HG03342 (cell line): Measurements from ENCODE around the gene CD180.

Experiments
- ATAC-seq: cut with Tn5 transposase; IDR thresholded peaks from one replicate; pipeline ENCODE4 v1.9.1; 2021; ENCODE audit warnings: mild to moderate bottlenecking, moderate library complexity; ENCODE audit not compliant: unreplicated experiment

Gene CD180

DNA sequence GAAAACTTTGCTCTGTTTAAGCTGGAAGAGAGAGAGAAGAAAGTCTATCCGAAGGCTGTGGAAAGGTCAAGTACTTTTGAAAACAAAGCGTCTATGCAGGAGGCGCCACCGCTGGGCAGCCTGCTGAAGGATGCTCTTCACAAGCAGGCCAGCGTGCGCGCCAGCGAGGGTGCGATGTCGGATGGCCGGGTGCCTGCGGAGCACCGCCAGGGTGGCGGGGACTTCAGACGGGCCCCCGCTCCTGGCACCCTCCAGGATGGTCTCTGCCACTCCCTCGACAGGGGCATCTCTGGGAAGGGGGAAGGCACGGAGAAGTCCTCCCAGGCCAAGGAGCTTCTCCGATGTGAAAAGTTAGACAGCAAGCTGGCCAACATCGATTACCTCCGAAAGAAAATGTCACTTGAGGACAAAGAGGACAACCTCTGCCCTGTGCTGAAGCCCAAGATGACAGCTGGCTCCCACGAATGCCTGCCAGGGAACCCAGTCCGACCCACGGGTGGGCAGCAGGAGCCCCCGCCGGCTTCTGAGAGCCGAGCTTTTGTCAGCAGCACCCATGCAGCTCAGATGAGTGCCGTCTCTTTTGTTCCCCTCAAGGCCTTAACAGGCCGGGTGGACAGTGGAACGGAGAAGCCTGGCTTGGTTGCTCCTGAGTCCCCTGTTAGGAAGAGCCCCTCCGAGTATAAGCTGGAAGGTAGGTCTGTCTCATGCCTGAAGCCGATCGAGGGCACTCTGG is 32.6 kb downstream of the CD180 start:
- ATAC-seq, result no peak

DNA sequence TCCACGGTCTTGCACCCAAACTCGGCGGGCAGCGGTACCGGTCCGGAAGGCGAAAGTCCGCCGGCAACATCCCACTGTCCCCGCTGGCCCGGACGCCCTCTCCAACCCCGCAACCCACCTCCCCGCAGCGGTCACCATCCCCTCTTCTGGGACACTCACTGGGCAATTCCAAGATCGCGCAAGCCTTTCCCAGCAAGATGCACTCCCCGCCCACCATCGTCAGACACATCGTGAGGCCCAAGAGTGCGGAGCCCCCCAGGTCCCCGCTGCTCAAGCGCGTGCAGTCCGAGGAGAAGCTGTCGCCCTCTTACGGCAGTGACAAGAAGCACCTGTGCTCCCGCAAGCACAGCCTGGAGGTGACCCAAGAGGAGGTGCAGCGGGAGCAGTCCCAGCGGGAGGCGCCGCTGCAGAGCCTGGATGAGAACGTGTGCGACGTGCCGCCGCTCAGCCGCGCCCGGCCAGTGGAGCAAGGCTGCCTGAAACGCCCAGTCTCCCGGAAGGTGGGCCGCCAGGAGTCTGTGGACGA is 33.3 kb downstream of the CD180 start:
- ATAC-seq, result no peak

GRCh38 chr5:67161767-67162166 is 34.8 kb downstream of the CD180 start:
- ATAC-seq, result no peak

DNA sequence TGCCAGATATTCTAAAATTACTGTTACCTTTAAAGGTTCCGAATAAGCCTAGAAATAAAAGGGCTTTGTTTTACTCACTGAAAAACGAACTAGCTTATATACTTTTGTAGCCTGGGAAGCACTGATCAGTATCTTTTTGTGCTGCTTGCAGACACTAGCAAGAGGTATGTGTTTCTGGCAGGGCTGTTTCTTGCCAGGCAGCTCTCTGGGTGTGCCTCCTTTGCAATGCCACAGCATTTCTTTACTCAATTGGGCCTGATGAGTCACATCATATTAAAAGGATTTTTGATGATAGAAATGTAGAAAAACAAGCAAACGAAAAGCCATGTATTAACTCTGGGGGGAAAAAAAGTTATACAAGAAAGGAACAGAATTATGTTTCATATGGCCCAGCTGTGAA is 35.6 kb downstream of the CD180 start:
- no peak for ATAC-seq

DNA sequence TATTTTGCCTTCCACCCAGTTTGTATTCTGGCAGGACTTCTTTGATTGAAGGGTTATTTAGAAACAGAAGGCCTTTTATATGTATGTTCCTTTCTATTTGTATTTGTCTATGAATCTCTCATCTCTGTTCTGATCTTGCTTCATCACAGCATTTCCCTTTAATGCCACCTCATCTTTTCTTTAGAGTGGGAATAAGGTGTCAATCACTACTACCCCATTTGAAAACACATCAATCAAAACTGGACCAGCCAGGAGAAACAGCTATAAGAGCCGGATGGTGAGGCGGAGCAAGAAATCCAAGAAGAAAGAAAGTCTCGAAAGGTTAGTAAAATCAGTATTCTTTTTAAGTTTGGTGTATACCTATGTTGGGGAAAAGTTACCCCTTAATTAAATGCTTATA is 36.3 kb downstream of the CD180 start:
- no peak for ATAC-seq

DNA sequence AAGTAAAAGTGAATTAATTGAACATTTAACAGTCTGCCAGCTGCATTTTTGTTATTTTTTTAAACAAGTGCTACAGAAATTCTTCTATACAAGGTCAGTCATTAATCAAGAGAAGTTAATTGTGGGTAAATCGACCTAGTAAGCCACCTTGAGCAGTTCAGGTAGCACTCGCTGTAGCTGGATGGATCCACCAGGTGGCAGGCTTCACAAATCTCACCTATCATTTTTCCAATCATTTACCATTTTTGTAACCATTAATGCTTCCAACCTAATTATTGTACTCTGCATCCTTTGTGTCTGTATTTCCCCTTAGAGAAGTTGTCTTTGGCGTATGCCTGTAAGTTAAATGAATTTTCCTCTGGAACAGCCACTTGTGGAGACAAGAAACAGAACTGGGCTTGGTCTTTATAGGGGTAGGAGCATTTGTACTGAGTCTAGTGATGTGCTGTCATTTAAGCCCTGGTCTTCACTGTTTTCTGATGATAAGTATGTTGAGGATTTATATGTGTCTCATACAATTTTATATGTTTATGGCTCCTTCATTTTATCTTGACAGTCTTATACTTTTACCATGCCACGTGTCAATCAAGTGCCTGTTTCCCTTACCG is 39.5 kb downstream of the CD180 start:
- peak; percentile 72 for ATAC-seq

DNA sequence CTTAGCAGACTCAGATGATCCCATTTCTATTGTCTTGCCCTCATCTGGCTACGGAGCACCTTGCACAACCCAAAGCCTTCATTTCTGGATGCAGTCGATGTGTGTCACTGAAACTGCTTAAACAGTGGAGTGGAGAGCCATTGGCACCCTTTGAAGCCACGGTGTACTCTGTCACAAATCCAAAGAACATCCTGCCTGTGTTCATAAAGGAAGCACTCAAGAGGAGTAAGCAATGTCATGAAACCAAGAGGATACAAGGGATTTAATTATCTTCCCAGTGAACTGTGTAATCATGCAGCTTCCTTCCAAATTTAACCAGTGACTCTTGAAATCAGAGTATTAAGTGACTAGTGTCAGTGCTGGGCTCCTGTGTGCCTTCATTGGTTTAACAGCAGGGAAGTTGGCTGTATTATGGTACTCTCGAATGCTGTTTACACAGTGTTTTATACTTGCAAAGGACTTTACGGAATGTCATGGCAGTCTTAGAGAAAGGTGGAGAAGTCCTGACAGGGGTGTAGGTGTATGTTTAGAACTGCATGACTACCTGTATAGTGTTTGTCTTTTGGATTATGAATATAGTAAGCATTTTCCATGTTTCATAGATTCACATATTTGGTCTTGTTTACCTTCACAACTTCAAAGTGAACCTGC is 41.9 kb downstream of the CD180 start:
- no peak for ATAC-seq

DNA sequence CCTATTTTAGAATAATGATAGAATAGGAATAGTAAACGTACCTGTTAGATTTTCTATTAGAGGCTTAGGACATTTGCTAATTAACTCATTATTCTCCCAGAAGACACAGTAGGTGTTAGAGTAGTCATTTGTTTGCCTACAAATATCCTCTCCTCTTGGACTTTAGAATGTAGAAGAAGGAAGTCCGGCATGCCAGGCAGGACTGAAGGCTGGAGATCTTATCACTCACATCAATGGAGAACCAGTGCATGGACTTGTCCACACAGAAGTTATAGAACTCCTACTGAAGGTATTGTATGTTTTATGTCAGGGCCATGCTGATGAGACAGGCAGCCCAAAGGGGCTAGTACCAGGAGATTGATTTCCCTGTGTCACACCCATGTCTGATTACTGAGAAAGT is 43.3 kb downstream of the CD180 start:
- no peak for ATAC-seq

DNA sequence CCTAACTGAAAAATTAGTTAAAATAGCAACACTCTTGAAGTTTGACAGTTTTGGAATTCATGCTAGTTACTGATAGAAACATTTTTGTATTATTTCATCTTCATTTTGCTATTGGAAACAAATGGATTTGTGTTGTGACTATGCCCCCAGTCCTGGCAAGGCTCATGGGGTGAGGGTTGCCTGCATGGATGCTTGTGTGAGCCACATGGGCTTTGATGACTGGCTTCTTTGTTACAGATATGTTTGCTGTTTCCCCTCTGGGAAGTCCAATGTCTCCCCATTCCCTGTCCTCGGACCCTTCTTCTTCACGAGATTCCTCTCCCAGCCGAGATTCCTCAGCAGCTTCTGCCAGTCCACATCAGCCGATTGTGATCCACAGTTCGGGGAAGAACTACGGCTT is 44.2 kb downstream of the CD180 start:
- no peak for ATAC-seq

DNA sequence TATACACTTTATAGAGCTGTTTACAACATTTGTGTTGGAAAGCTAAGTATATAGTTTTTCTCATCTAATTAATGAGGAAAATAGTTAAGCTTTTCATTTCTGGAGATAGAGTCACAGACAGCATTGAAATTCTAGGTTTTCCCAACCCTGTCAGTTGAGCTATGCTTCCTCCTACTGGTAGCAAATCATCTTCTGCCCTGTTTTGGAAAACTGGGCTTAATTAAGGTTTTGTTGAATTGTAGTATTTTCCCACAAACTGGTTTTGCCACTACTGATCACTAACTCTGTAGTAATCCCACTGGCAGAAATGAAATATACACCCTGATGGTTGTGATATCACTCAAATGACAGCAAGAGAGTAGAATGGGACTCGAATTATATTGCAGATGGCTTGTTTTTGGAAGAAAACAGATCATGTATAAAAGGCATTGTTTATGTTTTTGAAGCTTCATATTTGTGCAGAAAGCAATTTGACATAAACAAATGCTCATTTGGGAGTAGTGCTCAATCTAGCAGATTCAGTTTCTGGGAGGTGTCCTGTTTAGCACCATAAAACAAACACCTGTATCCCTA is 46.6 kb downstream of the CD180 start:
- no peak for ATAC-seq

DNA sequence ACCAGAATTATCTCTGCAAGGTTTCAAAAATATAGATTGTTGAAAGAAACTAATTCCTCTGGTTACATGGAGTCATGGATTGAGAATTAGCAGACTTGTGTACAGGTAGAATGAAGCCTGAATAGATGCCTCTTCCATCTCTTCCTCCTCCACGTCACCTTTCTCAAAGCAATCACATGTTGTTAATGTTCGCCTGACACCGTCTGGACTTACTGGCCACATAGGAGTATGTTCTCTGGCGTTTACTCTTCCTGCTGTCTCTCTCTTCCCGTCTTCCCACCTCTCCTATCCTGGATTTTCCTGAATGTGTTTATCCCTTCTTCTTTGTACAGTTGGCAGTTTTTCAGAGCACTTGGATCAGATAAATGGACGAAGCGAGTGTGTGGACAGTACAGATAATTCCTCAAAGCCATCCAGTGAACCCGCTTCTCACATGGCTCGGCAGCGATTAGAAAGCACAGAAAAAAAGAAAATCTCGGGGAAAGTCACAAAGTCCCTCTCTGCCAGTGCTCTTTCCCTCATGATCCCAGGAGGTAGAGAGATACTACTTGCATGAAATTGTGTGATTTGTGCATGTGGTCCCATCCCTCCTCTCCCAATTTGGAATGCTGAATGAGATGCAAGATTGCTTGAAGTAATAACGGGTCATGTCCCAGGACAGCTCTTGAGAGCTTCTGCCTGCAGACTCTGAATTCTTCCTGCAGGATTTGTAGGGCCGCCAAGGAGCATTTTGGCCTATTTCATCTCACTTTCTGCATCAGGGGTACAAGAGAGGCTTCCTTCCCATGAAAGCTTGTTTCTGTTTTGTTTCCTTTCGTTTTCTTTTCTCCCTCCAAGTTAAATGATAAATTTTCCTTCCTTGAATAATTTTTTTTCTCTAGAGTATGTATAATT is 47.3 kb downstream of the CD180 start:
- ATAC-seq, result no peak

- ATAC-seq, result no peak
Observed at GRCh38 chr5:67147760-67148159, 48.8 kb downstream of the CD180 start.

GRCh38 chr5:67146981-67147380 is 49.6 kb downstream of the CD180 start:
- no peak for ATAC-seq

- ATAC-seq, result no peak
Observed at GRCh38 chr5:67146574-67146973, 50.0 kb downstream of the CD180 start.

- no peak for ATAC-seq
Observed at GRCh38 chr5:67144183-67144639, 52.4 kb downstream of the CD180 start.

DNA sequence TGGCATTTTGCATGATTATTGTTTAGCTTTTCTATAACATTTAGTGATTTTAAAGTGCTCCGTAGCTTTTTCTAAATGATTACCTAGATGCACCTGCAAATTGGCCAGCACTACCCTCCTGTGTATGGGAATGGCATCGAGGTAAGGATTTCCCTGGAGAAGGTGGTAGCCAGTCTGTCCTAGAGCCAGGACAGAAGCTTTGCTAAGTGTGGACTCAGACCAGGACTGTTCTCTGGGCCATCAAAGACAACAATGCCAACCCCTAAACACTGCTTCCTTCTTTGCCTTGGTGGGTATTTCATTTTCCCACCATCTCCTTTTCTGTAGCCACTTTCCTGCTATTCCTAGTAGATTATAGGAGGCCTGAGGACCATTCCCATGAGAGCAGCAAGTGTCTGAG is 53.0 kb downstream of the CD180 start:
- ATAC-seq, result no peak

DNA sequence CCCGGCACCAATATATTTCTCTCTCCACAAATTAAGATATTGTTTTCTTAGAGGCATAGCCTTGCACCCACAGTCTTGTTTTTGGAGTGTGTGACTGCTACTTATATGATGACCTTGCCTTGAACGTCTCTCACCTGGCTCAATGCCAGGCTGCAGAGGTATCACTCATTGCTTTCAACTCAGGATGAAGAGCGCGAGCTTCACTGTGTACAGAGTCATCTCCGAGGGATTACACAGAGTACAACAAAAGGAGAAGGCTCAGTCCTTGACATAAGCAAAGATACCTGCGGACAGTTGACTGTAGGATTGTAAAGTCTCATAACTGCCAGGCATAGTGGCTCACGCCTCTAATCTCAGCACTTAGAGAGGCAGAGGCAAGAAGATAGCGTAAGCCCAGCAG is 53.8 kb downstream of the CD180 start:
- no peak for ATAC-seq

GRCh38 chr5:67141644-67142043 is 55.0 kb downstream of the CD180 start:
- ATAC-seq, result no peak

DNA sequence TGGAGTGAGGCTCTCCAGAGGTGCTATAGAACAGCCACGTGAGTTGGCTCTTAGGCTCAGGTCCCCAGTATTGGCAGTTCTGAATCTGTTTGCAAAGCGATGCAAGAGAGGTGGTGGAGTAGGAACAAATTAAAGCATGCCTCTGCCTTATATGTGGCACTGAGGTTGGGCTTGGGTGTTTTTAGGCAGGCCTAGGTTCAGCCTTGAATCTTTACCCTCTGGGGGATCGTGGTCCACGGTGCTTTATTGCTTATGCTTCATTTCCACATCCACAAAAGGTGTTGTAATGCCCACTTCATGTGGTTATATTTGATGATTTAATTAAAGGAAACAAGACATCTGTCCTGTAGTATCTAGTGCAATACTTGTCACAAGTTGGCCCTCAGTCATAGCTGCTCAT is 56.2 kb downstream of the CD180 start:
- no peak for ATAC-seq

- no peak for ATAC-seq
Observed at GRCh38 chr5:67139030-67139429, 57.6 kb downstream of the CD180 start.
